ENCODE results near the gene UBXN2A. TPM values are rescaled to one million over a fixed set of nuclear protein-coding genes. Genes with fewer than 3 reads are reported as not detected.

UBXN2A gene
- total and polyA plus RNA-seq, 10 of the 15 experiments (the other 5 are each of a cell fraction or from before 2014, with no cell fraction given) = 3.7 to 23.5 (median 14.6) TPM

- Histone ChIP-seq H3K9me3 (replicated peaks; ENCODE audit: control insufficient read depth, insufficient read depth, low read length) (no peaks in the 10 kb centered on the region), H3K4me3 (peak within 1 kb of the TSS; percentile 47; the same call in 1 of the 2 replicates), H2AFZ (ENCODE audit: control insufficient read depth, low read depth, low read length) (no peak within 1 kb of the TSS; the same call in 1 of the 2 replicates), H3K27ac (ENCODE audit: control insufficient read depth, insufficient read depth) (no peak within 1 kb of the TSS), H3K27me3 (replicated peaks in 1 of 2; ENCODE audit: control insufficient read depth in 2 of 2, insufficient read depth in 2 of 2, low read length in 1 of 2) (peaks cover 3 to 16% of the 10 kb centered on the region in 2 experiments), H3K4me2 (ENCODE audit: control insufficient read depth, insufficient read depth) (peak within 1 kb of the TSS; percentile 21), H3K36me3 (ENCODE audit: control insufficient read depth in 2 of 2, insufficient read depth in 2 of 2, low read length in 1 of 2) (no peaks in the 10 kb centered on the region), H3K9ac (ENCODE audit: control insufficient read depth, insufficient read depth, low read length) (no peak within 1 kb of the TSS), H3K4me1 (ENCODE audit: control insufficient read depth, insufficient read depth, low read length) (no peaks in the 10 kb centered on the region), H3K79me2 (ENCODE audit: control insufficient read depth, insufficient read depth, low read length) (no peaks in the 10 kb centered on the region), H4K20me1 (ENCODE audit: control insufficient read depth, insufficient read depth) (no peaks in the 10 kb centered on the region)
- TF ChIP-seq SREBF1 (IDR thresholded peaks at IDR 0.05; ENCODE audit: low read length) = no peak
- TF ChIP-seq, protein P1, sequence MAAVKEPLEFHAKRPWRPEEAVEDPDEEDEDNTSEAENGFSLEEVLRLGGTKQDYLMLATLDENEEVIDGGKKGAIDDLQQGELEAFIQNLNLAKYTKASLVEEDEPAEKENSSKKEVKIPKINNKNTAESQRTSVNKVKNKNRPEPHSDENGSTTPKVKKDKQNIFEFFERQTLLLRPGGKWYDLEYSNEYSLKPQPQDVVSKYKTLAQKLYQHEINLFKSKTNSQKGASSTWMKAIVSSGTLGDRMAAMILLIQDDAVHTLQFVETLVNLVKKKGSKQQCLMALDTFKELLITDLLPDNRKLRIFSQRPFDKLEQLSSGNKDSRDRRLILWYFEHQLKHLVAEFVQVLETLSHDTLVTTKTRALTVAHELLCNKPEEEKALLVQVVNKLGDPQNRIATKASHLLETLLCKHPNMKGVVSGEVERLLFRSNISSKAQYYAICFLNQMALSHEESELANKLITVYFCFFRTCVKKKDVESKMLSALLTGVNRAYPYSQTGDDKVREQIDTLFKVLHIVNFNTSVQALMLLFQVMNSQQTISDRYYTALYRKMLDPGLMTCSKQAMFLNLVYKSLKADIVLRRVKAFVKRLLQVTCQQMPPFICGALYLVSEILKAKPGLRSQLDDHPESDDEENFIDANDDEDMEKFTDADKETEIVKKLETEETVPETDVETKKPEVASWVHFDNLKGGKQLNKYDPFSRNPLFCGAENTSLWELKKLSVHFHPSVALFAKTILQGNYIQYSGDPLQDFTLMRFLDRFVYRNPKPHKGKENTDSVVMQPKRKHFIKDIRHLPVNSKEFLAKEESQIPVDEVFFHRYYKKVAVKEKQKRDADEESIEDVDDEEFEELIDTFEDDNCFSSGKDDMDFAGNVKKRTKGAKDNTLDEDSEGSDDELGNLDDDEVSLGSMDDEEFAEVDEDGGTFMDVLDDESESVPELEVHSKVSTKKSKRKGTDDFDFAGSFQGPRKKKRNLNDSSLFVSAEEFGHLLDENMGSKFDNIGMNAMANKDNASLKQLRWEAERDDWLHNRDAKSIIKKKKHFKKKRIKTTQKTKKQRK (IDR thresholded peaks at IDR 0.05; ENCODE audit: low read depth, low read length) = no peak
- TF ChIP-seq BRCA1 (IDR thresholded peaks at IDR 0.05; ENCODE audit: low read depth, low read length) = no peak
- TF ChIP-seq ZBED1 (IDR thresholded peaks at IDR 0.05; ENCODE audit: borderline replicate concordance) = no peak
- peak; percentile 50; the same call in 1 of the 2 replicates for TF ChIP-seq GATAD2B (conservative IDR thresholded peaks at IDR 0.05; ENCODE audit: low read depth)
- no peak for TF ChIP-seq CTCF (IDR thresholded peaks at IDR 0.05 in 2 of 3, conservative IDR thresholded peaks at IDR 0.05 in 1 of 3; ENCODE audit: control insufficient read depth in 2 of 3, extremely low read depth in 1 of 3, insufficient read depth in 1 of 3, low read depth in 3 of 3, low read length in 3 of 3)
- no peak for TF ChIP-seq BCL3 (IDR thresholded peaks at IDR 0.05; ENCODE audit: borderline replicate concordance, insufficient read depth, low read depth, low read length, poor library complexity, severe bottlenecking)
- TF ChIP-seq ZNF217 (IDR thresholded peaks at IDR 0.05) = no peak
- peak; percentile 80 for TF ChIP-seq SUZ12 (IDR thresholded peaks at IDR 0.05; ENCODE audit: unreplicated experiment)
- FAIRE-seq (no peak), DNase-seq (ENCODE audit: low read depth, low spot score) (no peak), ATAC-seq (peak; percentile 57)
- ChIA-PET POLR2A (no interaction called here), CTCF (no interaction called here), SMC1A (ENCODE audit: uncharacterized antibody, unreplicated experiment) (no interaction called here), RAD21 (ENCODE audit: unreplicated experiment) (no interaction called here)
- WGBS (ENCODE audit: insufficient coverage, insufficient replicate concordance, low lambda C conversion rate, missing lambda C conversion rate) = 7% methylated on average over 72 of the region's 75 CpGs
- BruUV-seq (replicated peaks) = no TSS peak
- intact Hi-C loops (cut with micrococcal nuclease; ENCODE audit: unreplicated experiment) (no loop called here), in situ Hi-C loops (cut with MboI) (no loop called here)
Measured at GRCh38 chr2:24009680-24010476, 69.6 kb downstream of the UBXN2A start, which contains the start of gene MFSD2B. Gene MFSD2B (plus strand): TSS chr2:24010085. CDS start chr2:24010097, 12 bp downstream.
